MM.1S (cell line): ENCODE measurements around the gene ARHGAP42.

Experiments used
- DNase-seq: peaks from one replicate; pipeline ENCODE4 v3.0.0-alpha.2; 2015
- H2AFZ ChIP-seq: fragments of 300-600 bp; sonication (generic); 2 replicates; pipeline ENCODE4 v1.6.0; 2016; ENCODE audit warnings: antibody characterized with exemption, low read length
- H3F3A ChIP-seq: fragments of 300-600 bp; sonication (generic); 2 replicates; pipeline ENCODE4 v1.6.1; 2016; ENCODE audit warnings: mild to moderate bottlenecking, antibody characterized with exemption, low read length, moderate library complexity, mixed read lengths; ENCODE audit not compliant: insufficient read depth
- H3K27ac ChIP-seq: fragments of 300-600 bp; sonication (generic); 2 replicates; pipeline ENCODE4 v1.5.1; 2016; ENCODE audit warnings: mild to moderate bottlenecking, low read length
- H3K27me3 ChIP-seq: fragments of 300-600 bp; sonication (generic); replicated peaks from 2 replicates; pipeline ENCODE4 v1.6.0; 2016; ENCODE audit warnings: low read length; ENCODE audit not compliant: insufficient read depth
- H3K36me3 ChIP-seq: fragments of 300-600 bp; sonication (generic); replicated peaks from 2 replicates; pipeline ENCODE4 v1.6.1; 2016; ENCODE audit warnings: mild to moderate bottlenecking, low read length, mixed read lengths; ENCODE audit not compliant: insufficient read depth
- H3K4me1 ChIP-seq: fragments of 300-600 bp; sonication (generic); 2 replicates; pipeline ENCODE4 v1.6.1; 2016; ENCODE audit warnings: low read length, mixed read lengths
- H3K4me2 ChIP-seq: fragments of 300-600 bp; sonication (generic); 2 replicates; pipeline ENCODE4 v1.6.0; 2016; ENCODE audit warnings: low read depth, low read length
- H3K4me3 ChIP-seq: fragments of 300-600 bp; sonication (generic); 2 replicates; pipeline ENCODE4 v1.5.1; 2016; ENCODE audit warnings: low read length, mixed read lengths
- H3K79me2 ChIP-seq: fragments of 300-600 bp; sonication (generic); 2 replicates; pipeline ENCODE4 v1.6.1; 2016; ENCODE audit warnings: mixed run types, low read length, mixed read lengths
- H3K9ac ChIP-seq: fragments of 300-600 bp; sonication (generic); 2 replicates; pipeline ENCODE4 v1.6.1; 2016; ENCODE audit warnings: low read length, mixed read lengths
- H3K9me2 ChIP-seq: fragments of 300-600 bp; sonication (generic); replicated peaks from 2 replicates; pipeline ENCODE4 v1.6.1; 2016; ENCODE audit warnings: mild to moderate bottlenecking, low read length, mixed read lengths; ENCODE audit not compliant: insufficient read depth
- H3K9me3 ChIP-seq: fragments of 300-600 bp; sonication (generic); replicated peaks from 2 replicates; pipeline ENCODE4 v1.6.1; 2016; ENCODE audit warnings: mild to moderate bottlenecking, low read length, mixed read lengths; ENCODE audit not compliant: insufficient read depth
- H4K20me1 ChIP-seq: fragments of 300-600 bp; sonication (generic); 2 replicates; pipeline ENCODE4 v1.6.1; 2016; ENCODE audit warnings: mild to moderate bottlenecking, low read length, moderate library complexity, mixed read lengths; ENCODE audit not compliant: insufficient read depth
- CTCF ChIP-seq: fragments of 300-600 bp; sonication (generic); IDR thresholded peaks from 2 replicates; pipeline ENCODE4 v1.5.1; 2016; ENCODE audit warnings: antibody characterized with exemption, low read length, mixed read lengths
- EZH2 ChIP-seq: fragments of 300-600 bp; sonication (generic); optimal IDR thresholded peaks from 2 replicates; pipeline ENCODE3; 2017; ENCODE audit warnings: low read depth, mild to moderate bottlenecking, antibody characterized with exemption, low read length, mixed read lengths
- EZH2phosphoT487 ChIP-seq: fragments of 300-600 bp; sonication (generic); IDR thresholded peaks from 2 replicates; pipeline ENCODE4 v1.6.1; 2018; ENCODE audit warnings: antibody characterized with exemption, low read length

Gene ARHGAP42

GRCh38 chr11:100832829-100833228 is 145.7 kb downstream of the ARHGAP42 start:
- TF ChIP-seq CTCF (no peak), EZH2 (no peak), EZH2phosphoT487 (no peak)
- no peaks in the 10 kb centered on the region for H4K20me1 ChIP-seq
- H3K4me3 ChIP-seq: no peak overlapping the region
- no peak overlapping the region for H3K4me2 ChIP-seq
- DNase-seq: no peak
- no peaks in the 10 kb centered on the region for H3K4me1 ChIP-seq
- no peak overlapping the region for H2AFZ ChIP-seq
- H3K9ac ChIP-seq: no peak overlapping the region
- H3K36me3 ChIP-seq: no peaks in the 10 kb centered on the region
- no peaks in the 10 kb centered on the region for H3K27me3 ChIP-seq
- no peaks in the 10 kb centered on the region for H3F3A ChIP-seq
- H3K27ac ChIP-seq: no peak overlapping the region
- no peaks in the 10 kb centered on the region for H3K79me2 ChIP-seq
- no peaks in the 10 kb centered on the region for H3K9me2 ChIP-seq
- no peaks in the 10 kb centered on the region for H3K9me3 ChIP-seq

GRCh38 chr11:100833276-100833675 is 146.2 kb downstream of the ARHGAP42 start:
- Histone ChIP-seq H3K9ac (no peak overlapping the region), H3K4me3 (no peak overlapping the region), H3K79me2 (no peaks in the 10 kb centered on the region), H2AFZ (no peak overlapping the region), H3K4me1 (no peaks in the 10 kb centered on the region), H3K36me3 (no peaks in the 10 kb centered on the region), H3K4me2 (no peak overlapping the region), H3K27ac (no peak overlapping the region), H3F3A (no peaks in the 10 kb centered on the region), H3K9me3 (no peaks in the 10 kb centered on the region), H4K20me1 (no peaks in the 10 kb centered on the region), H3K27me3 (no peaks in the 10 kb centered on the region), H3K9me2 (no peaks in the 10 kb centered on the region)
- TF ChIP-seq CTCF: no peak
- no peak for TF ChIP-seq EZH2
- TF ChIP-seq EZH2phosphoT487: no peak
- no peak for DNase-seq

- Histone ChIP-seq H3K27ac (no peak overlapping the region), H3K9me2 (no peaks in the 10 kb centered on the region), H3K79me2 (no peaks in the 10 kb centered on the region), H3K9me3 (no peaks in the 10 kb centered on the region), H3K27me3 (no peaks in the 10 kb centered on the region), H3K4me3 (no peak overlapping the region), H2AFZ (no peak overlapping the region), H3K36me3 (no peaks in the 10 kb centered on the region), H3K4me2 (no peak overlapping the region), H3K9ac (no peak overlapping the region), H3K4me1 (no peaks in the 10 kb centered on the region), H3F3A (no peaks in the 10 kb centered on the region), H4K20me1 (no peaks in the 10 kb centered on the region)
- no peak for DNase-seq
- TF ChIP-seq CTCF: no peak
Observed at GRCh38 chr11:100835854-100836253, 148.8 kb downstream of the ARHGAP42 start.

- no peak for DNase-seq
- Histone ChIP-seq H3K4me3 (no peak overlapping the region), H3K36me3 (no peaks in the 10 kb centered on the region), H3K9me3 (no peaks in the 10 kb centered on the region), H3K4me1 (no peaks in the 10 kb centered on the region), H3K27ac (no peak overlapping the region), H3K27me3 (no peaks in the 10 kb centered on the region), H3F3A (no peaks in the 10 kb centered on the region), H3K4me2 (no peak overlapping the region), H3K9me2 (no peaks in the 10 kb centered on the region), H3K9ac (no peak overlapping the region), H4K20me1 (no peaks in the 10 kb centered on the region), H3K79me2 (no peaks in the 10 kb centered on the region), H2AFZ (no peak overlapping the region)
- TF ChIP-seq EZH2phosphoT487: no peak
- no peak for TF ChIP-seq EZH2
- TF ChIP-seq CTCF: no peak
Observed at GRCh38 chr11:100837311-100837710, 150.2 kb downstream of the ARHGAP42 start.
